Keratinocyte (primary cell): ENCODE measurements around the gene HDAC7. TPM values are rescaled to one million over a fixed set of nuclear protein-coding genes. Genes with fewer than 3 reads are reported as not detected.

ENCODE experiments used
- DNase-seq: peaks from one replicate; pipeline ENCODE4 v3.0.0-alpha.2; 2011; ENCODE audit warnings: low read depth, missing footprints, low spot score
- FAIRE-seq: peaks from 2 replicates; lab custom pipeline; 2011; peaks lifted over from hg19 to GRCh38; lab: Jason Lieb, UNC
- H2AFZ ChIP-seq: 2 replicates; pipeline ENCODE4 v1.6.0; 2012; ENCODE audit warnings: low read length, control low read depth, inconsistent platforms; ENCODE audit not compliant: control insufficient read depth
- H3K27ac ChIP-seq: 2 replicates; pipeline ENCODE4 v1.5.1; 2011; ENCODE audit warnings: low read length; ENCODE audit not compliant: control insufficient read depth, insufficient read depth
- H3K27me3 ChIP-seq: 3 replicates; pipeline ENCODE4 v1.6.0; 2011; ENCODE audit warnings: low read length; ENCODE audit not compliant: control insufficient read depth, insufficient read depth; ENCODE audit errors: extremely low read depth
- H3K36me3 ChIP-seq, 2 experiments: 2 replicates in 1 of 2; 3 replicates in 1 of 2; pipeline ENCODE4 v1.5.1; 2011; ENCODE audit warnings: low read length in 2 of 2, mild to moderate bottlenecking in 1 of 2; ENCODE audit not compliant: control insufficient read depth in 2 of 2, insufficient read depth in 2 of 2; ENCODE audit errors: extremely low read depth in 1 of 2
- H3K4me1 ChIP-seq: 3 replicates; pipeline ENCODE4 v1.5.1; 2011; ENCODE audit warnings: low read length; ENCODE audit not compliant: control insufficient read depth, insufficient read depth; ENCODE audit errors: extremely low read depth
- H3K4me2 ChIP-seq: 3 replicates; pipeline ENCODE4 v1.6.0; 2011; ENCODE audit warnings: low read depth, low read length; ENCODE audit not compliant: control insufficient read depth, insufficient read depth; ENCODE audit errors: extremely low read depth
- H3K4me3 ChIP-seq, 3 experiments: fragments of 200-600 bp in 1 of 3; sonication (generic) in 1 of 3; 2 replicates in 2 of 3; 3 replicates in 1 of 3; pipeline ENCODE4 v1.5.1; 2011 to 2016; ENCODE audit warnings: low read length in 3 of 3, mild to moderate bottlenecking in 3 of 3, control low read depth in 2 of 3, inconsistent platforms in 1 of 3, low read depth in 1 of 3, mixed read lengths in 1 of 3, mixed run types in 1 of 3, moderate library complexity in 1 of 3; ENCODE audit not compliant: control insufficient read depth in 2 of 3, insufficient read depth in 2 of 3; ENCODE audit errors: extremely low read depth in 1 of 3
- H3K79me2 ChIP-seq: 2 replicates; pipeline ENCODE4 v1.6.0; 2012; ENCODE audit warnings: low read length; ENCODE audit not compliant: control insufficient read depth, insufficient read depth
- H3K9ac ChIP-seq: 3 replicates; pipeline ENCODE4 v1.6.0; 2011; ENCODE audit warnings: low read length; ENCODE audit not compliant: control insufficient read depth, insufficient read depth; ENCODE audit errors: extremely low read depth
- H3K9me1 ChIP-seq: 3 replicates; pipeline ENCODE4 v1.6.0; 2011; ENCODE audit warnings: low read length; ENCODE audit not compliant: control insufficient read depth, insufficient read depth; ENCODE audit errors: extremely low read depth
- H3K9me3 ChIP-seq: 2 replicates; pipeline ENCODE4 v1.5.1; 2012; ENCODE audit warnings: low read depth, low read length; ENCODE audit not compliant: control insufficient read depth
- H4K20me1 ChIP-seq: 3 replicates; pipeline ENCODE4 v1.6.0; 2011; ENCODE audit warnings: low read length; ENCODE audit not compliant: control insufficient read depth, insufficient read depth; ENCODE audit errors: extremely low read depth
- EZH2 ChIP-seq: IDR thresholded peaks from one replicate; pipeline ENCODE4 v1.6.1; 2012; ENCODE audit warnings: inconsistent platforms, mild to moderate bottlenecking, low read length, moderate library complexity
- dilution Hi-C: fragments of 300-500 bp; cut with MboI; formaldehyde crosslinking; loops from one replicate; pipeline ENCODE4 v1.7.0; 2020; ENCODE audit warnings: low sequenced_read_pairs; ENCODE audit not compliant: extremely low pct_ligation_motif_present
- polyA plus RNA-seq, 5 experiments: library from polyadenylated mRNA; depleted of rRNA in 3 of 5; stranded (reverse) in 3 of 5; stranded (forward) in 1 of 5; unstranded in 1 of 5; fragments of >200 nt; gene quantifications; 1 replicate in 1 of 5; 2 replicates in 3 of 5; 3 replicates in 1 of 5; pipeline versions ENCODE4 v1.2.1 to v1.2.3, GENCODE V29; 2011 to 2012; ENCODE audit warnings: missing spikeins in 2 of 5, low read depth in 1 of 5, low replicate concordance in 1 of 5
- TF ChIP-seq, protein P1 (sequence below), 3 experiments: IDR thresholded peaks in 1 of 3; conservative IDR thresholded peaks in 1 of 3; optimal IDR thresholded peaks in 1 of 3; 2 replicates in 2 of 3; 3 replicates in 1 of 3; pipeline versions ENCODE3 to v1.5.1; 2011; ENCODE audit warnings: low read length in 3 of 3, mild to moderate bottlenecking in 3 of 3, moderate library complexity in 2 of 3, control low read depth in 1 of 3, inconsistent platforms in 1 of 3; ENCODE audit not compliant: insufficient read depth in 2 of 3; ENCODE audit errors: extremely low read depth in 1 of 3

The HDAC7 gene
- polyA plus RNA-seq, 1 donor (not counting 4 experiments of a cell fraction or from before 2014, with no cell fraction given), result 17.0 TPM

DNA sequence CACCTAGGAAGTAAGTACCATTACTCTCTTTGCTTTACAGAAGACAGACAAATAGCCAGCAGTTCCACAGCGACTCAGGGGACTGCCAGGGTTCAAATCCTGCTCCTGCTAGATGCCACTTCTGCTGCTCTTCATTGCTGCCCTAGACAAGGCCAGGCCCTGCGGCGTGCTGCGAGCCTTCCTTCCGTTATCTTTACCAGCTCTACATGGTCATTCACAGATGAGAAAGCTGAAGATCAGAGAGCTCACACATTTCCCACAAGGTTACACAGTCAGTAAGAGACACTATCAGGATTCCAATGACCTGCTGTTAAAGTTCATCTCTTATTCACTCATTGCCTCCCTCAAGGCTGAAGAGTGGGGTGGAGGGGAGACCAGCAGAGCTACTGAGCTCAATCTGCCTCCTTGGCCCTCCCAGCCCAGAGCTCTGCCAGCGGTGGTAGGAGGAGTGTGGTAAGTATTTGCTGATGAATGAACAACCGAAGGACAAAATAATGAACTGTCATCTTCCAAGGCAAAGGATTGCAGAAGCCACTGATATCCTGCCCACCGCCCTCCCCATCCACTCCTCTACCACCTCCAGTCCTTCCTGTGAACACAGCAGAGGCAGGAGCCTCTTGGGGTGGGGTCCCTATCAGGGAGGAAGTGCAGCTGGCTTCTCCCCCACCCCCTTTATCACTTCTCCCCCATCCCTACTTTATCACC, 14.6 kb upstream of the HDAC7 start:
- no peak for DNase-seq
- no peak for TF ChIP-seq EZH2
- TF ChIP-seq, protein P1, sequence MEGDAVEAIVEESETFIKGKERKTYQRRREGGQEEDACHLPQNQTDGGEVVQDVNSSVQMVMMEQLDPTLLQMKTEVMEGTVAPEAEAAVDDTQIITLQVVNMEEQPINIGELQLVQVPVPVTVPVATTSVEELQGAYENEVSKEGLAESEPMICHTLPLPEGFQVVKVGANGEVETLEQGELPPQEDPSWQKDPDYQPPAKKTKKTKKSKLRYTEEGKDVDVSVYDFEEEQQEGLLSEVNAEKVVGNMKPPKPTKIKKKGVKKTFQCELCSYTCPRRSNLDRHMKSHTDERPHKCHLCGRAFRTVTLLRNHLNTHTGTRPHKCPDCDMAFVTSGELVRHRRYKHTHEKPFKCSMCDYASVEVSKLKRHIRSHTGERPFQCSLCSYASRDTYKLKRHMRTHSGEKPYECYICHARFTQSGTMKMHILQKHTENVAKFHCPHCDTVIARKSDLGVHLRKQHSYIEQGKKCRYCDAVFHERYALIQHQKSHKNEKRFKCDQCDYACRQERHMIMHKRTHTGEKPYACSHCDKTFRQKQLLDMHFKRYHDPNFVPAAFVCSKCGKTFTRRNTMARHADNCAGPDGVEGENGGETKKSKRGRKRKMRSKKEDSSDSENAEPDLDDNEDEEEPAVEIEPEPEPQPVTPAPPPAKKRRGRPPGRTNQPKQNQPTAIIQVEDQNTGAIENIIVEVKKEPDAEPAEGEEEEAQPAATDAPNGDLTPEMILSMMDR (optimal IDR thresholded peaks at IDR 0.05 in 1 of 3, IDR thresholded peaks at IDR 0.05 in 1 of 3, conservative IDR thresholded peaks at IDR 0.05 in 1 of 3; ENCODE audit: extremely low read depth in 1 of 3, insufficient read depth in 2 of 3, low read length in 3 of 3), result no peak
- no peaks in the 10 kb centered on the region for H3K36me3 ChIP-seq
- H3K9me1 ChIP-seq, result peaks cover 3% of the 10 kb centered on the region
- peaks cover 23% of the 10 kb centered on the region for H3K4me1 ChIP-seq
- no peaks in the 10 kb centered on the region for H3K27me3 ChIP-seq
- no peak overlapping the region for H3K4me2 ChIP-seq
- no peaks in the 10 kb centered on the region for H3K9me3 ChIP-seq
- H3K9ac ChIP-seq, result no peak overlapping the region
- dilution Hi-C loops, result no loop called here
- no peak for FAIRE-seq
- no peak overlapping the region for H3K4me3 ChIP-seq
- no peak overlapping the region for H3K27ac ChIP-seq
- no peaks in the 10 kb centered on the region for H3K79me2 ChIP-seq
- no peaks in the 10 kb centered on the region for H4K20me1 ChIP-seq
- H2AFZ ChIP-seq, result no peak overlapping the region

DNA sequence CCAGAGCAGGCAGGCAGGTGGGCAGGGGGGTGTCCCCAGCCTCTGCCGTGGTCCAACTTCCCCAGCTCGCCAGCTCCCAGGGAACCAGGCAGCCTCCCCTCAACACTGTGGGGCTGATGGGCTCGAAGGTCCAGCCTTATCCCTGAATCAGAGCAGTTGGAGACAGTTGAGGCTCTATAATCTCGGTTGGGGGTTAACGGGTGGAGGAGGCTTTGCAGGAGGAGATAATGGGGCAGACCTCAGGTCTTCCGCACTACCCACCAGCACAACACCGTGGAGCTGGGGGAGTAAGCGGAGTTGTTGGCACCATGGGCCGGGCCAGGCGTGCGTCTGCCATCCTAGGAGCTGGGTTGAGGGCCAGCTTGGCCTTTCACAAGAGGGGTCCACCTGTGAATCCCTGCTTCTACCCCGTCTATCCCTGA, 13.9 kb upstream of the HDAC7 start:
- Histone ChIP-seq H3K79me2 (no peaks in the 10 kb centered on the region), H3K4me3 (no peak overlapping the region), H4K20me1 (no peaks in the 10 kb centered on the region), H3K27me3 (no peaks in the 10 kb centered on the region), H3K4me1 (peaks cover 29% of the 10 kb centered on the region), H3K27ac (no peak overlapping the region), H2AFZ (no peak overlapping the region), H3K36me3 (no peaks in the 10 kb centered on the region), H3K9me3 (no peaks in the 10 kb centered on the region), H3K4me2 (no peak overlapping the region), H3K9me1 (peaks cover 3% of the 10 kb centered on the region), H3K9ac (no peak overlapping the region)
- DNase-seq (no peak), FAIRE-seq (no peak)
- dilution Hi-C loops, result no loop called here
- TF ChIP-seq EZH2, result no peak
- TF ChIP-seq, protein P1 (optimal IDR thresholded peaks at IDR 0.05 in 1 of 3, IDR thresholded peaks at IDR 0.05 in 1 of 3, conservative IDR thresholded peaks at IDR 0.05 in 1 of 3; ENCODE audit: extremely low read depth in 1 of 3, insufficient read depth in 2 of 3, low read length in 3 of 3), result no peak
